ENCODE results near the gene ADARB2.

The ADARB2 gene

DNA sequence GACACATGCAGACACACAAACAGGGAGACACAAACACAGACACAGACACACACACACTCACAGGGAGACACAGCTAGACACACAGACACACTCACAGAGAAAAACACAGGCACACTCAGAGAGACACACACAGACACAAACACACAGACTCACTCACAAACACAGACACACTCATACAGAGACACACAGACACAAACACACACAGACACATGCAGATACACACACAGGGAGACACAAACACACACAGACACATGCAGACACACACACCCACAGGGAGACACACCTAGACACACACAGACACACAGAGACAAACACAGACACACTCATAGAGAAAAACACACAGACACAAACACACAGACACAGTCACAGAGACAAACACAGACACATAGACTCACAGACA lies 67.9 kb downstream of the ADARB2 start:
- no peak for DNase-seq (ENCODE audit: low spot score)
- in situ Hi-C loops (cut with MboI; ENCODE audit: low pct_unique_long_range_greater_than_20kb, low sequenced_read_pairs, unreplicated experiment) = no loop called here
- no peak for TF ChIP-seq CTCF (IDR thresholded peaks at IDR 0.05; ENCODE audit: extremely low read depth, insufficient read depth, missing control alignments)

DNA sequence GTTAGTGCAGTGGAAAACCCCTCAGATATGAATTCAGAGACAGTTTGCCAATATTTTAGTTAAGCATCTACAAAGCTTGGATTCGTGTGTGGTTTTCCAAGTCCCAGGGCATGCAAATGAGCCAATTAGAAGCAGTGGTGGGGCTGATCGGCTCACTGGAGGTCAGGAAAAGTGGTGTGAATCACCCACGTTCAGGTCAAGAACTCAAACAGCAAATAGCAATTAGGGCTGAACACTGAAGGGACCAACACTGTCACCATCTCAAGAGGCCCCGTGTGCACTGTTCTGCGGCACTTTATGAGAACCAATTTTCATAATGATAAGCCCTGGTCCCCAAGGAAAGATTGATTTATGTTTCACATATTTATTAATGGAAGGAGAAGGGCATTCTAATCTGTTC lies 68.9 kb downstream of the ADARB2 start:
- TF ChIP-seq CTCF (IDR thresholded peaks at IDR 0.05; ENCODE audit: extremely low read depth, insufficient read depth, missing control alignments) = no peak
- DNase-seq (ENCODE audit: low spot score) = no peak
- in situ Hi-C loops (cut with MboI; ENCODE audit: low pct_unique_long_range_greater_than_20kb, low sequenced_read_pairs, unreplicated experiment) = no loop called here

- no peak for TF ChIP-seq CTCF (IDR thresholded peaks at IDR 0.05; ENCODE audit: extremely low read depth, insufficient read depth, missing control alignments)
- no peak for DNase-seq (ENCODE audit: low spot score)
- in situ Hi-C loops (cut with MboI; ENCODE audit: low pct_unique_long_range_greater_than_20kb, low sequenced_read_pairs, unreplicated experiment) = no loop called here
Observed at GRCh38 chr10:1667392-1667791, 69.9 kb downstream of the ADARB2 start.

DNA sequence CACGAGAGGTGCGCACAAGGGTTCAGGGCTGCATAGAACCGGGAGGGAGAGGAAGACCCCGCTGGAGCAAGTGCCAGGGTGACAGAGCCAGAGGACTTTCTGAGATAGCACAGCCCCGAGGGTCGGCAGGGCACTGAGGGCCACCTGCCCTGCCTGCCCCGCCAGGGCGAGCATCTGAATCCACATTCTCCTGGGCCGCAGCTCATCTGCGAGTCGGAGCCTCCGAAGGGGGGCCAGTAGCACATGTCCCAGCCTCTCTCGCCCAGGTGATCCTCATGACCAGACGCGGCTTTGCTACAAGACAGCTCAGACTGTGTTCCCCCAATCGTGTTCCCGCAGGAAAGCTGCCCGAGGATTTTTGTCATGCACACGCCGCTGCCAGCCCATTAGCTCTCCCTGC lies 71.2 kb downstream of the ADARB2 start:
- in situ Hi-C loops (cut with MboI; ENCODE audit: low pct_unique_long_range_greater_than_20kb, low sequenced_read_pairs, unreplicated experiment) = no loop called here
- DNase-seq (ENCODE audit: low spot score) = no peak
- no peak for TF ChIP-seq CTCF (IDR thresholded peaks at IDR 0.05; ENCODE audit: extremely low read depth, insufficient read depth, missing control alignments)

GRCh38 chr10:1665681-1666080 lies 71.6 kb downstream of the ADARB2 start:
- no peak for TF ChIP-seq CTCF (IDR thresholded peaks at IDR 0.05; ENCODE audit: extremely low read depth, insufficient read depth, missing control alignments)
- DNase-seq (ENCODE audit: low spot score) = no peak
- in situ Hi-C loops (cut with MboI; ENCODE audit: low pct_unique_long_range_greater_than_20kb, low sequenced_read_pairs, unreplicated experiment) = no loop called here

GRCh38 chr10:1665021-1665661 lies 72.2 kb downstream of the ADARB2 start:
- no peak for DNase-seq (ENCODE audit: low spot score)
- in situ Hi-C loops (cut with MboI; ENCODE audit: low pct_unique_long_range_greater_than_20kb, low sequenced_read_pairs, unreplicated experiment) = no loop called here
- no peak for TF ChIP-seq CTCF (IDR thresholded peaks at IDR 0.05; ENCODE audit: extremely low read depth, insufficient read depth, missing control alignments)
